ENCODE data around the gene RENBP.

RENBP gene

GRCh38 chrX:153931748-153932147 lies 12.7 kb downstream of the RENBP start:
- DNase-seq: no peak

DNA sequence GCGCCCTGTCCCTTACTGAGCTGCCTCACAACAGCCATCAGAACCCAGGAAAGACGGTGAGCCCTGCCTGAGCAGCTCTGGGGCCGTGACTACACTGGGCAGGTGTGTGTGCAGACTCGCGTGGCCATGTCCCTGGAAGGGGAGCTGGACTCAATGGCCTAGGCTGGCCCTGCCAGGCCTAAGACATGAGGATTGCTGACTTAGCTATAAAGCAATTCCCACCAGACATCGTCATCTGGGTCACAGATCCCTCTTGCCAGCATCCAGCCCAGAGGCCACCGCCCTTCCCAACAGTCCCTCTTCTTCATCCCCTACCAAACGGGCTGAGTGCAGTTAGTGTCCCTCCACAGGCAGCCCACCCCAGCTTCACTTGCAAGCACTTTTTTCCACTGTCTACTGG lies 13.3 kb downstream of the RENBP start:
- DNase-seq: no peak

DNA sequence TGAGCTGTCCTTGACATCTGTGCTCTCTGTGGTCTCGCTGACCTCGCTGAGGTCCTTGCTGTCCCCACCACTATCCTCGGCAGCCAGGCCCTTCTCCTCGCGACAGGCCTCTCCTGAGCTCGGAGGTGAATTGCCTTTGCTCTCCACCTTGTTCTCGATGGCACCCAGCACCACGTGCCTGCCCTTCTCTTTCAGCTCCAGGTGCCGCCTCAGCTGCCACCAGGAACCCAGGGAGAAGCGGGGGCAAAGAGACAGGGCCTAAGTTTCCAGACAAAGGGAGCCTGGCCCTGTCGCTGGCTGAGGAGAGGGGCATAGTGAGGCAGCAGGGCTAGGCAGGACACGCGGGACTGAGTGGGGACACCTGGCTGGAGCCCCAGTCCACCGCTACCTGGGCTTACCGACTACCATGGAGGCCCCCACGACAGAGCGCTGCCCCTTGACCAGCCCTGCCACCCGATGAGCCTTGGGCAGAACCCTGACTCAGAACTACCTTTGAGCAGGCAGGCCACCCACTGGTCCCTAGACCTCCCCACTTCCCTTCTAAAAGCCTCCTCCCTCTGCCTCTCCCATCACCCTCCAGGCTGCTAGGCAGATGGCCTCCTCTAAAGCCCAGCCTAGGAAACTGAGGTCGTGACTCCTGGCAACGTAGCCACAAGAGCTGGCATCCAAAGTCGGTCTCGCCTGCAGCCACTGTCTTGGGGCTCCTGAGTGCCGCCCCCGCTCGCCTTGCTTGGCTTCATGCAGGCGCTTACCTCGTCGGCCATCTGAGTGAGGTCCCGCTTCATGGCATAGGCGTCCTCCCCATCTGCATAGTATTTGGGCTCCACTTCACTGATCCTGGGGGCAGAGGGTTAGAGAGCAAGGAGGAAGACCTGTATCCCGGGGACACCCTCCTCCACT lies 14.2 kb downstream of the RENBP start:
- no peak for DNase-seq

GRCh38 chrX:153929576-153929975 lies 14.9 kb downstream of the RENBP start:
- DNase-seq: no peak

DNA sequence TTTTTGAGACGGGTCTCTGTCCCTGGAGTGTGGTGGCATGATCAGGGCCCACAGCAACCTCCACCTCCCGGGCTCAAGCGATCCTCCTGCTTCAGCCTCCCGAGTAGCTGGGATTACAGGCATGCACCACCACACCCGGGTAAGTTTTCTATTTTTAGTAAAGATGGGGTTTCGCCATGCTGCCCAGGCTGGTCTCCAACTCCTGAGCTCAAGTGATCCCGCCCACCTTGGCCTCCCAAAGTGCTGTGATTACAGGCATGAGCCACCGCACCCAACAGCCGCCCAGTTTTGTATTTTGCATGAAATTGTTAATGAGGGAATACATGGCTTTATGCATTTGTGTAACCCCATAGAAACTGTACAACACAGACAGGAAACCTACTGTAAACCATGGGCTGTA lies 15.6 kb downstream of the RENBP start:
- DNase-seq: no peak

DNA sequence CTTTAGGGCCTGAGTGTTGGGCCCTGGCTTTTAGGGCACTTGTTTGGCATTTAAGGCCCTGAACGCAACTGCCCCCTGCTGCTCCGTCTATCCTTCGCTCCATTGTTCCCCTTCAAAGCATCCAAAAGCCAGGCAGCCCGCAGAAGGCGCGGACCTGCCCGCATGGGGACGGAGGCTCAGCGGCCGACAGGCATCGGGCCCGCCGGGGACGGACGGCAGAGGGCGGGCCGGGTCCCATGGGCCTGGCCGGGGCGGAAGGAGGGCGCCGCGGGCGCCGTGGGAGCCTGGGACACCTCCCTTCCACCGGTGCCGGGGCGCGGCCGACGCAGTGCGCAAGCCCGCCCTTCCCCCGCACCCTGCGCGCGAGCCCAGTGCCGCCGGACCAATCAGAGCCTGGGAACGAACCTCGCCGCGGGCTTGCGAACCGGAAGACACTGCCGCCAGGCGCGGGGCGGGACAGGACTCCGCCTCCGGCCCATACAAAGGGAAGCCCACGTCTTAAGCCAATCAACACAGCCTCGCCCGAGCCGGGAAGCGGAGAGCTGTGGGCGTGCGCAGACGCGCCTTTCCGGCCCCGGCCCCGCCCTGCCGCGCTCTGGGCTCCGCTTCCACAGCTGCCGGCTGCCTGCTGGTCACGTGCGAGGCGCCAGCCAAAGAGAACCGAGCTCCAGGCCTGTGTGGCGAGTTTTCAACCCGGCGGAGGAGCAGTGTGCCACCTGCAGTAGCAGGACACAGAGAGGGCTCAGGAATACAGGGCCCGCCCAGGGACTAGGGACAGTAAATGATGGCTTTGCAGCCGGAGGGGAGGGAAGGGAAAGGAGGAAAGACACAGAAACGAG lies 16.3 kb downstream of the RENBP start:
- peak; percentile 90 for DNase-seq

- DNase-seq: no peak
Measured at GRCh38 chrX:153927672-153927921, 16.8 kb downstream of the RENBP start.

GRCh38 chrX:153926858-153927671 lies 17.4 kb downstream of the RENBP start:
- DNase-seq: peak; percentile 43

DNA sequence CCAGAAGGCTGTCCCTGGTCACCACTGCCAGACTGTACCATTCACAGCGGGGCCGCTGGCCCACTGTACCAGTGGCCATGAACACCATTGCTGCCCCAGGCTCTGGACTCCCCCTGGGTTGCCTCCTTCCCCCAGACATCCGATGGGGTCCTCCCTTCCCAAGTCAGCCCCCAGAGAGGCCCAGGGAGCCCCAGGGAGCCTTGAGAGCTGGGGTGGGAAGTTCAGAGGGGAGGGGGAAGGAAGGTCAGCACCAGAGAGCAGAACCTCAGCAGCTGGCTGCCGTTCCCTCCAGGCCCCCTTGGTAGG lies 17.9 kb downstream of the RENBP start:
- DNase-seq: no peak

DNA sequence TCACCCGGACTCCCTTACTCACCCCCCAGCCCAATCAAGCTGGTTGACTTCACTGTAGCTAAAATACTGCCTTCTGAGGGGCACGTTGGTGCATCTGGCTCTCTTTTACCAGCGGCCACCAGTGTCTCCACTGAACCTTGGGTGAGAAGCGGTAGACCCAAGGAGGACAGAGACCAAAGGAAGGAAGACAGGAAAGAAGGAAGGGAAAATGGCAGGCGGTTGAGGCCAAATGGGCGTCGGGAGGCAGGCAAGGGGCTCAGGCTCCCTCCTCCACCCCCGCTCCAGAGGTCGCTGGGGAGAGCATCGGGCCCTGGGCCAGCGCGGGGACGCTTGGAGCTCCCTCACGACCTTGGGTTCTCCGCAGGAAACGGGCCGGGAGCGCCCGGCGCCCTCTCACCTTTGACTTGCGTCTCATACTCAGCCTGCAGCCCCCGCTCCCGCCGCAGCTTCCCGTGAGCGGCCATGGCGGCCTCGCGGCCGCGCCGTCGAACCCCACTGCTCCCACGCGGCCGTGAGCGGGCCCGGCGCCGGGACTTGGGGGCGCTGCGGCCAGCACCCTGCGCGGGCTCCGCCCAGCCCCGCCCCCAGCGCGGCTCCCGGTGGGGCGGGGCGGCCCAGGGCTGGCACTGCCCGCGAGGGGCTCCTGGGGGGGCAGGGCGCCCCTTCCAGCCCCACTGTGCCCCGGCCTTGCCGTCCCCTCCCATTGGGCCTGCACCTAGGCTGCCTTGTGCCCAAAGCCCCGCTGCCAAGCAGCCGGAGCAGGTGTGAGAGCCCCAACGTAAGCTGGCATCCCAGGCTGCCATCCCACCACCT lies 18.5 kb downstream of the RENBP start, which contains the start of gene ARHGAP4:
TSS of gene ARHGAP4 (minus strand) at position 526 of the 813 bp plus-strand sequence. CDS start at position 464, 62 bp downstream.
- DNase-seq: no peak

DNA sequence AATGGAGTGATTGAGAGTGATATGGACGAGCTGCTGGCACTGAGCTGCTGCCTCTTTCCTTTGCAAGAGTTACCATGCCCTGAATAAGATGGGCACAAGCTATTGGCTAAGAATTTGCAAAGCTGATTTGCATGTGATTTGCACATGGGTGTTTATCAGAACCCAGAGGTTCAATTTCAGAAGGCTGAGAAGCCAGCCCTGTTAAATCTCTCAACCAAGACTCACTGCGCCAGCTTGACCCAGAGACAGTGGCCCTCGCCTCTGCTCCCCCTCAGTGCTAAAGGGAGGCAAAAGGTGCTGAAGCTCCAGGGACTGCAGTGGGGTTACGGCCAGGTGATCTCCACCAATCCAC lies 19.1 kb downstream of the RENBP start:
- DNase-seq: no peak

- no peak for DNase-seq
Measured at GRCh38 chrX:153924149-153924861, 20.1 kb downstream of the RENBP start.

GRCh38 chrX:153922932-153923857 lies 21.2 kb downstream of the RENBP start:
- DNase-seq: no peak

GRCh38 chrX:153921511-153922446 lies 22.7 kb downstream of the RENBP start:
- DNase-seq: no peak

- DNase-seq: no peak
Measured at GRCh38 chrX:153921070-153921469, 23.4 kb downstream of the RENBP start.

DNA sequence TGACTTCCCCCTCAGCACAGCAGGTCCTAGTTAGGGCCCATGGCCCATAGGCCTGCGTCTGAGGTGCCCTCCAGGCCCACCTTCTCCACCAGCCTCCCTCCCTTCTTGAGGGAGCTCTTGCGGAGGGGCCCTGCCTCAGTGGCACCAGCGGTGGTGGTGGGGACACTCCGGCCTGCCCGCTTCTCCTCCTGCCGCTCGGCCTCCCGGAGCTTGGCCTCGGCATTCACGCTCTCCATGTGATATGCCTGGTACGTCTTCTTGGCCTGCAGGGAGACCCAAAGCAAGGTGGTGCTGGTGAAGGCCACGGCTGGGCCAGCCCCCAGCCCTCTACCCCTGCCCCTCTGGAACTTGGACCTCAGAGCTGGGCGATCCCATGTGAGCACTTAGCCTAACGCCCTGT lies 23.9 kb downstream of the RENBP start:
- no peak for DNase-seq

DNA sequence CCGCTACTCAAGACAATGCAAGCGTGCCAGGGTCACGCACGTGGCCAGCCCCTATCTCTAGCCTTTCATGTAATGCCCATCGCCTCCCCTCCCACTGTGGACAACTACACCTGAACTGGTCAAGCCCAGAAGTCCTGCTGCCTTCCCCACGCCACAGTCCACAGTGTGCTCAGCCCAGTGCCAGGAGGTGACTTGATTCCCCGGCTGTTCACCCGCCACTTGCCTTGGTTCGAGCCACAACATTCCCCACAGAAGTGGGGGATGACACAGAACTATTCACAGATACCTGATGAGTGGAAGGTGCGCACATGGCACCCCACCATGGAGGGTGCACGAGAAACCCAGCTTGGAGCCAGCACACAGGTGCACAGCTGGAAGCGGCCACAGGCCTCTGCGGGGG lies 25.2 kb downstream of the RENBP start:
- no peak for DNase-seq

DNA sequence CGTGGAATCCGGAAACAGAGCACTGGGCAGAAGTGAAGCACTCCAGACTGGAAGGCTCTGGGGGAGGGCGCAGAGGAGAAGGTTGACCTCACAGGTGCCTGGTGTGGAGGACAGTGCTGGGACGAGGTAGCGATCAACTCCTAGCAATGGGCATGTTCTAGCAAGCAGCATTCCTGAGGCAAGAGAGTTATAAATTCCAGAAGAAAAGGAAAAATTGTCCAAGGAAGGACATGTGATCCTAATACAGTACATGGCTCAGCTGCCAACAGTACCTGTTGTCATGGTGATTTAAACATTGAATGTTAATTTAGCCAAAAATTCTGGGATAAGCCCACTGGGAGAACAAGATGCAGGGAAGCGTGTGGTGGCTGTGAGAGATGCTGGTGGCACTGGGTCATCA lies 26.6 kb downstream of the RENBP start:
- no peak for DNase-seq

- no peak for DNase-seq
Measured at GRCh38 chrX:153913701-153914100, 30.7 kb downstream of the RENBP start.

DNA sequence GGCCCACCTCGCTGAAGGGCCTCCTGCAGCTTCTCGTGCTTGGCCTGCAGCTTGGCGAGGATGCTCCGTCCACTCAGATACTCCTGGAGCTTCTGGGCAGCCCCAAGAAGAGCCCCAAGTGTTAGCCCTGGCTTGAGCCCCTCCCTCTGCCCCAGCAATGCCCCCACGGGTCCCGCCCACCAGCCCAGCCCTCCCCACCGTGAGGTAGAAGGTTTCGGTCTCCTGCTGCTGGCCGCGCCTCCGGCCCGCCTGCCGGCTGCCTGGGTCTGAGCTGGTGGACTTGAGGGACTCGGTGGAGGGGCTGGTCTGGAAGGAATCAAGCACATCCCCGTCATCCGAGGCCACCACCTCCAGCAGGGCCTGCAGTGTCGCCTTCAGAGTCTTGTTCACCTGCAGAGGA lies 31.2 kb downstream of the RENBP start:
- no peak for DNase-seq

All from NCI-H2171 (cell line).